GM18508 (cell line): ENCODE results near the gene AGAP1.

Experiments used
- ATAC-seq: cut with Tn5 transposase; IDR thresholded peaks from one replicate; pipeline ENCODE4 v1.9.1; 2021; ENCODE audit warnings: moderate number of reproducible peaks; ENCODE audit not compliant: insufficient read depth, unreplicated experiment

Gene AGAP1

GRCh38 chr2:235979753-235980435 lies 486.1 kb downstream of the AGAP1 start:
- no peak for ATAC-seq

- ATAC-seq, result no peak
Measured at GRCh38 chr2:235981631-235982030, 487.8 kb downstream of the AGAP1 start.

- ATAC-seq, result no peak
Measured at GRCh38 chr2:235983016-235983415, 489.2 kb downstream of the AGAP1 start.

- no peak for ATAC-seq
Measured at GRCh38 chr2:235984552-235984951, 490.7 kb downstream of the AGAP1 start.

GRCh38 chr2:235986361-235986760 lies 492.5 kb downstream of the AGAP1 start:
- ATAC-seq, result no peak

- no peak for ATAC-seq
Measured at GRCh38 chr2:235988271-235989015, 494.6 kb downstream of the AGAP1 start.

- ATAC-seq, result no peak
Measured at GRCh38 chr2:235989591-235989990, 495.7 kb downstream of the AGAP1 start.

- ATAC-seq, result no peak
Measured at GRCh38 chr2:235990344-235990743, 496.5 kb downstream of the AGAP1 start.

- ATAC-seq, result no peak
Measured at GRCh38 chr2:235992024-235992423, 498.2 kb downstream of the AGAP1 start.

- ATAC-seq, result no peak
Measured at GRCh38 chr2:235996419-235996818, 502.6 kb downstream of the AGAP1 start.

- no peak for ATAC-seq
Measured at GRCh38 chr2:235999011-235999410, 505.2 kb downstream of the AGAP1 start.

GRCh38 chr2:236001166-236001828 lies 507.5 kb downstream of the AGAP1 start:
- no peak for ATAC-seq

GRCh38 chr2:236001854-236002253 lies 508.0 kb downstream of the AGAP1 start:
- ATAC-seq, result no peak

- no peak for ATAC-seq
Measured at GRCh38 chr2:236008006-236008405, 514.2 kb downstream of the AGAP1 start.

GRCh38 chr2:236008857-236009256 lies 515.0 kb downstream of the AGAP1 start:
- ATAC-seq, result no peak

- no peak for ATAC-seq
Measured at GRCh38 chr2:236010920-236011685, 517.3 kb downstream of the AGAP1 start.

- ATAC-seq, result no peak
Measured at GRCh38 chr2:236012155-236012554, 518.3 kb downstream of the AGAP1 start.

GRCh38 chr2:236014408-236015131 lies 520.7 kb downstream of the AGAP1 start:
- ATAC-seq, result no peak

- ATAC-seq, result no peak
Measured at GRCh38 chr2:236015171-236015570, 521.3 kb downstream of the AGAP1 start.

GRCh38 chr2:236016496-236016895 lies 522.7 kb downstream of the AGAP1 start:
- no peak for ATAC-seq
